ENCODE measurements around the gene PEX12.
"Not testable (repeated sequence)": the region's sequence is repeated elsewhere in the genome, so short reads cannot be mapped to it uniquely, and the experiment has no call there.

The PEX12 gene

GRCh38 chr17:35575759-35576158 lies 2.6 kb downstream of the PEX12 start:
- DNase-seq = no peak

GRCh38 chr17:35569405-35569804 lies 9.0 kb downstream of the PEX12 start:
- DNase-seq = no peak

- no peak for DNase-seq
These were observed 9.8 kb downstream of the PEX12 start for GRCh38 chr17:35568561-35568960.

GRCh38 chr17:35566968-35567367 lies 11.4 kb downstream of the PEX12 start:
- DNase-seq = no peak

- not testable (repeated sequence) for DNase-seq
These were observed 15.2 kb downstream of the PEX12 start for GRCh38 chr17:35563181-35563580.

GRCh38 chr17:35560703-35561102 lies 17.7 kb downstream of the PEX12 start, which contains the start of gene SLFN14:
TSS of gene SLFN14 (minus strand) at chr17:35560819. CDS start at chr17:35558062, 2,757 bp downstream.
- no peak for DNase-seq

- no peak for DNase-seq
These were observed 18.7 kb downstream of the PEX12 start for GRCh38 chr17:35559495-35560210.

GRCh38 chr17:35557353-35557752 lies 21.0 kb downstream of the PEX12 start:
- no peak for DNase-seq

GRCh38 chr17:35555691-35556090 lies 22.7 kb downstream of the PEX12 start:
- no peak for DNase-seq

- no peak for DNase-seq
These were observed 23.7 kb downstream of the PEX12 start for GRCh38 chr17:35554668-35555067.

GRCh38 chr17:35553310-35553709 lies 25.1 kb downstream of the PEX12 start:
- DNase-seq = no peak

GRCh38 chr17:35548978-35549377 lies 29.4 kb downstream of the PEX12 start:
- no peak for DNase-seq

GRCh38 chr17:35548208-35548810 lies 30.1 kb downstream of the PEX12 start:
- no peak for DNase-seq

- DNase-seq = no peak
These were observed 31.9 kb downstream of the PEX12 start for GRCh38 chr17:35546487-35546886.

GRCh38 chr17:35545150-35545549 lies 33.2 kb downstream of the PEX12 start:
- DNase-seq = no peak

GRCh38 chr17:35543856-35544255 lies 34.5 kb downstream of the PEX12 start:
- DNase-seq = no peak

GRCh38 chr17:35542990-35543389 lies 35.4 kb downstream of the PEX12 start:
- DNase-seq = no peak

GRCh38 chr17:35541434-35541833 lies 36.9 kb downstream of the PEX12 start:
- no peak for DNase-seq

- DNase-seq = no peak
These were observed 37.6 kb downstream of the PEX12 start for GRCh38 chr17:35540589-35541404.

GRCh38 chr17:35539659-35540026 lies 38.7 kb downstream of the PEX12 start:
- no peak for DNase-seq

- no peak for DNase-seq
These were observed 40.7 kb downstream of the PEX12 start, which contains the start of gene SLFN12L for GRCh38 chr17:35537601-35538141. TSS of gene SLFN12L (minus strand) at chr17:35537678. CDS start at chr17:35522364, 15,314 bp downstream.

- no peak for DNase-seq
These were observed 41.7 kb downstream of the PEX12 start for GRCh38 chr17:35536664-35537171.

- not testable (repeated sequence) for DNase-seq
These were observed 43.0 kb downstream of the PEX12 start for GRCh38 chr17:35535406-35535805.

Measured in right hindlimb (tissue), 1 donor.